GM08714 (cell line): Measurements from ENCODE around the gene BGN.

Experiments used
- H3K4me3 ChIP-seq: fragments of 200-500 bp; sonication (Bioruptor generic); 2 replicates; pipeline ENCODE4 v1.5.1; 2014; ENCODE audit warnings: mild to moderate bottlenecking, low read length, inconsistent platforms
- ZNF274 ChIP-seq: IDR thresholded peaks from 2 replicates; pipeline ENCODE4 v1.6.1; 2012; ENCODE audit warnings: mild to moderate bottlenecking, low read depth, low read length

Gene BGN

GRCh38 chrX:153485396-153486080 lies 9.2 kb upstream of the BGN start:
- H3K4me3 ChIP-seq: no peak overlapping the region
- no peak for TF ChIP-seq ZNF274

- TF ChIP-seq ZNF274: no peak
- no peak overlapping the region for H3K4me3 ChIP-seq
Observed at GRCh38 chrX:153486171-153486570, 8.6 kb upstream of the BGN start.

GRCh38 chrX:153487590-153488071 lies 7.1 kb upstream of the BGN start:
- H3K4me3 ChIP-seq: no peak overlapping the region
- TF ChIP-seq ZNF274: no peak

GRCh38 chrX:153488231-153488914 lies 6.4 kb upstream of the BGN start:
- no peak overlapping the region for H3K4me3 ChIP-seq
- no peak for TF ChIP-seq ZNF274

- TF ChIP-seq ZNF274: no peak
- H3K4me3 ChIP-seq: no peak overlapping the region
Observed at GRCh38 chrX:153490217-153490930, 4.4 kb upstream of the BGN start.

GRCh38 chrX:153491351-153491914 lies 3.3 kb upstream of the BGN start:
- no peak for TF ChIP-seq ZNF274
- no peak overlapping the region for H3K4me3 ChIP-seq

GRCh38 chrX:153491918-153492317 lies 2.9 kb upstream of the BGN start:
- TF ChIP-seq ZNF274: no peak

GRCh38 chrX:153492543-153492942 lies 2.2 kb upstream of the BGN start:
- no peak for TF ChIP-seq ZNF274
- no peak overlapping the region for H3K4me3 ChIP-seq

More at GRCh38 chrX:153491918-153492317, 2.9 kb upstream of the BGN start:
- H3K4me3 ChIP-seq: no peak overlapping the region

- no peak overlapping the region for H3K4me3 ChIP-seq
- no peak for TF ChIP-seq ZNF274
Observed at GRCh38 chrX:153493085-153493484, 1.7 kb upstream of the BGN start.

- TF ChIP-seq ZNF274: no peak
- H3K4me3 ChIP-seq: no peak overlapping the region
Observed at GRCh38 chrX:153494061-153494460, 719 bp upstream of the BGN start.

- no peak overlapping the region for H3K4me3 ChIP-seq
- TF ChIP-seq ZNF274: no peak
Observed at GRCh38 chrX:153495362-153495751, 577 bp downstream of the BGN start.

- no peak overlapping the region for H3K4me3 ChIP-seq
- no peak for TF ChIP-seq ZNF274
Observed at GRCh38 chrX:153495903-153496589, 1.3 kb downstream of the BGN start.

- no peak for TF ChIP-seq ZNF274
- H3K4me3 ChIP-seq: no peak overlapping the region
Observed at GRCh38 chrX:153496590-153496959, 1.8 kb downstream of the BGN start.

- TF ChIP-seq ZNF274: no peak
- no peak overlapping the region for H3K4me3 ChIP-seq
Observed at GRCh38 chrX:153498453-153498852, 3.7 kb downstream of the BGN start.
